Measurements from ENCODE around the gene OR52E1. TPM values are rescaled to one million over a fixed set of nuclear protein-coding genes. Genes with fewer than 3 reads are reported as not detected.

Gene OR52E1
- total and polyA plus RNA-seq, 8 donors, result 2.6 TPM; not detected in 7

GRCh38 chr11:5038341-5038740 lies 31.0 kb upstream of the OR52E1 start:
- Histone ChIP-seq H3K27ac (no peak overlapping the region), H3K27me3 (no peaks in the 10 kb centered on the region), H3K36me3 (no peaks in the 10 kb centered on the region), H3K9me3 (no peaks in the 10 kb centered on the region), H3K4me1 (no peaks in the 10 kb centered on the region), H3K4me3 (no peak overlapping the region)
- intact Hi-C loops (cut with DNase I; ENCODE audit: low total_unique reads), result no loop called here
- no peak for DNase-seq
- WGBS, 5 donors, result 91 to 97% (median 95%) methylated on average over 1 of the region's 1 CpG
- TF ChIP-seq CTCF (IDR thresholded peaks at IDR 0.05) (no peak), EP300 (IDR thresholded peaks at IDR 0.05) (no peak), POLR2AphosphoS5 (IDR thresholded peaks at IDR 0.05) (no peak), POLR2A (IDR thresholded peaks at IDR 0.05) (no peak)

- Histone ChIP-seq H3K27me3 (no peaks in the 10 kb centered on the region), H3K4me3 (no peak overlapping the region), H3K9me3 (no peaks in the 10 kb centered on the region), H3K27ac (no peak overlapping the region), H3K4me1 (no peaks in the 10 kb centered on the region), H3K36me3 (no peaks in the 10 kb centered on the region)
- 51 to 82% (median 60%) methylated on average over 4 of the region's 4 CpGs for WGBS, 5 donors
- DNase-seq, result no peak
- intact Hi-C loops (cut with DNase I; ENCODE audit: low total_unique reads), result no loop called here
- TF ChIP-seq CTCF (IDR thresholded peaks at IDR 0.05), result no peak
- no peak for TF ChIP-seq POLR2AphosphoS5 (IDR thresholded peaks at IDR 0.05)
- no peak for TF ChIP-seq EP300 (IDR thresholded peaks at IDR 0.05)
- no peak for TF ChIP-seq POLR2A (IDR thresholded peaks at IDR 0.05)
Measured at GRCh38 chr11:5040876-5041275, 28.5 kb upstream of the OR52E1 start.

- H3K27me3 ChIP-seq, result no peaks in the 10 kb centered on the region
- DNase-seq, result no peak
- TF ChIP-seq POLR2AphosphoS5 (IDR thresholded peaks at IDR 0.05), result no peak
- no peak for TF ChIP-seq POLR2A (IDR thresholded peaks at IDR 0.05)
- no peak for TF ChIP-seq EP300 (IDR thresholded peaks at IDR 0.05)
- TF ChIP-seq CTCF (IDR thresholded peaks at IDR 0.05), result no peak
- no peaks in the 10 kb centered on the region for H3K9me3 ChIP-seq
- no peaks in the 10 kb centered on the region for H3K4me1 ChIP-seq
- WGBS, 5 donors, result 55 to 91% (median 69%) methylated on average over 3 of the region's 3 CpGs
- intact Hi-C loops (cut with DNase I; ENCODE audit: low total_unique reads), result no loop called here
- H3K36me3 ChIP-seq, result no peaks in the 10 kb centered on the region
- no peak overlapping the region for H3K4me3 ChIP-seq
- no peak overlapping the region for H3K27ac ChIP-seq
Measured at GRCh38 chr11:5042091-5042490, 27.3 kb upstream of the OR52E1 start.

GRCh38 chr11:5043380-5043779 lies 26.0 kb upstream of the OR52E1 start:
- H3K4me1 ChIP-seq, result no peaks in the 10 kb centered on the region
- intact Hi-C loops (cut with DNase I; ENCODE audit: low total_unique reads), result no loop called here
- no peak for DNase-seq
- H3K9me3 ChIP-seq, result no peaks in the 10 kb centered on the region
- no peak overlapping the region for H3K27ac ChIP-seq
- no peaks in the 10 kb centered on the region for H3K36me3 ChIP-seq
- TF ChIP-seq POLR2AphosphoS5 (IDR thresholded peaks at IDR 0.05) (no peak), CTCF (IDR thresholded peaks at IDR 0.05) (no peak), POLR2A (IDR thresholded peaks at IDR 0.05) (no peak), EP300 (IDR thresholded peaks at IDR 0.05) (no peak)
- no peak overlapping the region for H3K4me3 ChIP-seq
- 56 to 68% (median 62%) methylated on average over 2 of the region's 2 CpGs for WGBS, 5 donors
- H3K27me3 ChIP-seq, result no peaks in the 10 kb centered on the region
